ENCODE results near the gene CALN1.

Gene CALN1

DNA sequence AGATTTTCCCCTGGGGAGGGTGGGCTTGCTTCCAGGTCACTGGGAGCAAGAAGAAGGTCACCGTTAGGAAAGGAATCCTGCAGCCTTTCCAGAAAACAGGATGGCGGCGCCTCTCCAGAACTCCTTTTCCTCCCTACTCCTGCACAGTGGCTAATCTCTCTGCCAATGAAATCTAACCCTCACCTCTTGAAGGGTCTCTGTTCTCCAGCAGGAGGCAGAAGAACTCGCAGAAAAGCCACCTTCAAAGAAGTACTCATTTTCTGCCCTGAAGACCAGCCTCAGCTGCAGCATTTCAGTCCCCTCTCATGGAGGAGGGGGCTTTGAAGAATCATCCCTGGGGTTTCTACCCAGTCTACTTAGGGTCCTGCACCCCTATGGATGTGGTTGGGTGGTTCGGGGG, 626.9 kb downstream of the CALN1 start:
- DNase-seq (ENCODE audit: low spot score), result no peak

DNA sequence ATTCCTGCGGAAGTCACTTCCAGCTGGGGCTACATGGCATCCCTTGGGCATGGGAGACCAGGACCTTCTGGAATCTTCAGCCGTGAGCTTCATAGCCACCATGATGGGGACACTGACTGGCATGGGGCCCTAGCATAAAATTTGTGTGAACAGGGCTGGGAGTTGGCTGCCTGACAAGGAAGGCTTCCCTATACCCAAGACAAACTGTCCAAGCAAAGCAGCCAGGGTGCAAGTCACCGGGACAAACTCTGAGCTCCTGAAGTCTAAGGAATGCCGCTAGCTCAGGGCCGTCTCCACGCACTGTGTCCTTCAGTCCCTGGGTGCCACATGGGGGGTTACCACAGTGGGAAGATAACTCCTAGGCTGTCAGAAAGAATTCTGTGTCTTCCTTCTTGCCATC, 627.4 kb downstream of the CALN1 start:
- no peak for DNase-seq (ENCODE audit: low spot score)

DNA sequence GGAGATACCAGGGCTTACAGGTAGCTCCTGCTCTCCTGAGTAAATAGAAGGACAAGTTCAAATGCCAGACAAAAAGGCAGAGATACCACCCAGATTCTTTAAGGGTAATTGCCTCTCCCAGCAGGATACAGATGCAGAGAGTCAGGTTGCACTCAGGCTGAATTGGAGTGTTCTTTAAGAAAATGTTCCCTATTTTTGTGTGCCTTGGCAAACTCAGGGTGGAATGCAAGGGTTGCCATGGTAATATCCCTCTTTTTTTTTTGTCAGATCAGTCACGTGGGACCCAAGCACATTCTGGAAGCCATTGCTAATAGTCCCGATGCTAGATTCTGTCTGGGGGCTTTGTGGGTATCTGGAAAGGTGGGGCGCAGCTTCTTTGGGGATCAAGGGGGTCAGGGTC, 628.0 kb downstream of the CALN1 start:
- DNase-seq (ENCODE audit: low spot score), result no peak

DNA sequence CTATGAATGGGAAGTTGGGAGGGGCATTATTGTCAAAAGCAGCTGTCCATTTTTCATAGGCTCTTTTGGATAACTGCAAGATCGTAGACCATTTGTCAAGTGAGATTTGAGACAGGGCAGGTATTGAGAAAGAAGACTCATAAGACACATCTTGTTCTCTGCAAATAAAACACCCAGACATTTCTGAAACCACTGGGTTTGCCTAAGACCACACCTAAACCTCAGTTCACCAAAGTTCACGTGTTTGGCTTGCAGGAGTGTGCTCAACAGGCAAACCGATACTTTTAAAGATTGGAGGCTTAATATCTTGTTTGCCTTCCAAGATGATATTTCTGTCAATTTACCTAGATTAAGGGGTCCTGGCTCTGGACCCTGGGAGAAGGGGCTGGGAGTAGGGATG, 628.4 kb downstream of the CALN1 start:
- DNase-seq (ENCODE audit: low spot score), result no peak

DNA sequence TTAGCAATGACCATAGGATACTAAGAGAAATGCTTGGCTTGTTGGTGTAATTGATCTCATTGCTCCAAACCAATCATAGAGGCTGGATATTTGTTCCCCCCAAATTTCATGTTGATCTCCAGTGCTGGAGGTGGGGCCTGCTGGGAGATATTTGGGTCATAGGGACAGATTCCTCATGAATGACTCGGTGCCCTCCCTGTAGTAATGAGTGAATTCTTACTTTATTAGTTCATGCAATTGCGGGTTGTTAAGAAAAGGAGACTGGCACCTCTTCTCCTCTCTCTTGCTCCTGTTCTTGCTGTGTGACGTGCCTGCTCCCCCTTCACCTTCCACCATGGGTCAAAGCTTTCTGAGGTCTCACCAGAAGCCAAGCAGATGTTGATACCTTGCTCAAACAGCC, 630.1 kb downstream of the CALN1 start:
- no peak for DNase-seq (ENCODE audit: low spot score)

DNA sequence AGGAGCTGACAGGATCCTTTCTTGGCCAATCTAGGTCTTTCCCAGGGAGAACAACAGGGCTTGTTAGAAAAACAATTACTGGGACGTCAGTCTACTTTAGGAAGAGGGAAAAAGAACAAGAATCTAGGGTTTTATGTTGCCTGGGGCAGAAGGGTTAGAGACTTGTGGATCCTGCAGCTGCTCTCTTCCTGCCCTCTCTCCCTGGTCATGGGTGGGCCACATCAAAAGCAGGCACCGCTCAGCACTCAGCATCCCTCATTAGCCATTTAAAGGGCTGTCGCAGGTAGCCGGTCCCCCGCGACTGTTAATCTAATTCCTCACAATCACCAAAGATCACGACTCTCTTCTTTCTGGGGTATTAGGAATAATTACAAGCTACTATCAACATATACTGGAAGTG, 631.9 kb downstream of the CALN1 start:
- DNase-seq (ENCODE audit: low spot score), result no peak

DNA sequence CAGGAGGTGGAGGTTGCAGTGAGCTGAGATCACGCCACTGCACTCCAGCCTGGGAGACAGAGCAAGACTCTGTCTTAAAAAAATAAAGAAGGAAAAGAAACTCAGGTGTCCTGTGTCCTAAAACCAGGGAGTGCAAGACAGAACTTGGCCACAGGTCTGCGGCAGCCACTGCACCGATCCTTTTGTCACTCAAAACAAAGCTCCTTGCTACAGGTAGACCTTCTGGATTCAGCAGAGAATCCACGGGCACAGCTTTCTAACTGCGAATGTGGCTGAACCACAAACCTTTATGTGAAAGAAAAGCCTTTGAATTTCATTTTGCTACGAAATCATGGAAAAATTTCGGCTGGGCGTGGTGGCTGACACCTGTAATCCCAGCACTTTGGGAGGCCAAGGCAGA, 634.9 kb downstream of the CALN1 start:
- DNase-seq (ENCODE audit: low spot score), result no peak

DNA sequence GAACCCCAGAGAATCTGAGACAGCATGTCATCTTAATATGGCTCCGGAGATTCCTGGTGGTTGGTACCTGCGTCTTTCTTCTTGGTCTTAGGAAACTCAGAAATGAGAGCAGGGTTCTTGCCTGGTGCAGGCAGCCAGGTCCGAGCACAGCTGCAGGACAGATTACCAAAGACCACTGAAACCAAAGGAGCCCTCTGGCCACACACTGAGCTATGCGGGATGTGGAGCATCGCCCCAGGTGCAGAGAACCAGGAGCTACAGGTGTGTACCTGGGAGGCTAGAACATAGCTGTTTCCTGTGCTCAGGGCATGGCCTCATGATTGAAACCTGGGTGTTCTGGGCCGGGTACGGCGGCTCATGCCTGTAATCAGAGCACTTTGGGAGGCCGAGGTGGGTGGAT, 635.4 kb downstream of the CALN1 start:
- no peak for DNase-seq (ENCODE audit: low spot score)

DNA sequence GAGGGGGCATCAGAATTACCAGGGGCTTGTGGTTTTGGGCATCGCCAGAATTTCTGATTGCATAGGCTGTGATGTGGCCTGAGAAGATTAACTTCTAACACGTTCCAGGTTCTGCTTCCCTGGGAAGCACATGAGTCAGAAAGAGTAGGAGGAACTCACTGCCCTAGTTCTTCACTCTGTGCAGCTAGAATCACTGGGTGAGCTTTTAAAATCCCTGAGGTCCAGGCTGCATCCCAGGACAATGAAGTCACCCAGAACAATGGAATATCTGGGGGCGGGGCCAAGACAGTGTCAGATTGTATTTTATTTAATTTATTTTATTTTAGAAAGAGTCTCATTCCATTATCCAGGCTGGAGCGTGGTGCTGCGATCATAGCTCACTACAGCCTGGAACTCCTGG, 636.5 kb downstream of the CALN1 start:
- DNase-seq (ENCODE audit: low spot score), result no peak

DNA sequence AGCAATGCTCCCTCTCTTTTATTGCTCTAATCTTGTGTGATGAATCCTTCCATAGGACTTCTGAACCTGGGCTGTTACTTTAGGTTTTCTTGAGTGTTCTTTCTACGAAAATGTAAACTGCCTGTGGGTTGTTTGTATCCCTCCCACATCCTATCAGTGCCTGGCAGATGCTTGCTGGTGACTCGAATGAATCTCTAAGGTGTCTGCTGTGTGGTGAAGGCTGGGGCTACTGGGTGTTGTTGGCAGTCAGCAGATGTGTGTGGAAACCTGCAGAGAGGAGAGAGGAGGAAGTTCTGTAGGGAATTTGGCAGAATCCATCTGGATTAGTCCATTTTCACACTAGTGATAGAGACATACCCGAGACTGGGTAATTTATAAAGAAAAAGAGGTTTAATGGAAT, 639.4 kb downstream of the CALN1 start:
- no peak for DNase-seq (ENCODE audit: low spot score)

DNA sequence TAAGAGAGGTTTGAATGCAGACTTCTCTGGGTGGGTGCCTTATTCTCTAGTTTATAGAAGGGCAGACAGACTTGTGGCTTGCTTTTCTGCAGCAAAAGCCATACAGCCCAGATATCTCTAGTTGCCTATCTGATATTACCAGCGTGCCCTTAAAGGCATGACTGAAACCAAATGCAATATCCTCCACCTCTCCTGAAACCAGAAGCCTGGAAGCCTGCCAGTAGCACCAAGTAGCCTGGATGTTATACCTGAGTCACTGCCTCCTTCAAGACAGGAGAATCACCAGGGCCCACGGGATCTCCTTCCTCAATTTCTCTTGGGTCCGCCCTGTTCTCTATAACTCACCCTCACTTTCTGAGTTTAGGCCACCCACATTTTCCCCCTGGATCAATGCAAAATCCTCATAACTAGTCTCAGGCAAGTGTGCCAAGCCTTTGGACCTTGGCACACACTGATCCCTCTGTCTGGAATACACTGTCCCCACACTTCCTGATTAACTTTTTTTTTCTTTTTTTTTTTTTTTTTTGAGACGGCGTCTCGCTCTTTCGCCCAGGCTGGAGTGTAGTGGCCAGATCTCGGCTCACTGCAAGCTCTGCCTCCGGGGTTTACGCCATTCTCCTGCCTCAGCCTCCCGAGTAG, 641.8 kb downstream of the CALN1 start:
- no peak for DNase-seq (ENCODE audit: low spot score)

DNA sequence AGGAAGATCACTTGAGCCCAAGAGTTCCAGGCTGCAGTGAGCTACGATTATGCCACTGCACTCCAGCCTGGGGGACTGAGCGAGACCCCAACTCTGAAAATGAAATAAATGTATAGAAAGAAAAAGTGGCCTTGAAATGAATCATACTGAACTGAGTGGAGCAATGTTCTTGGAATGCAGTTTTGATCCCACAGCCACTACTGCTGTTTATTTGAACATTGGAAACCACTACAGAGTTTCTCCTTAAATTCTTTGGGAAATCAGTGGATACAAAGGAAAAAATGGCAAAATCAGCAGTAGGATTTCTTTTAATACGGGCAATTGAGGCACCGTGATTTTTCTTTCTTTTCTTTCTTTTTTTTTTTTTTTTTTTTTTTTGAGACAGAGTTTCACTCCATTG, 642.8 kb downstream of the CALN1 start:
- no peak for DNase-seq (ENCODE audit: low spot score)

DNA sequence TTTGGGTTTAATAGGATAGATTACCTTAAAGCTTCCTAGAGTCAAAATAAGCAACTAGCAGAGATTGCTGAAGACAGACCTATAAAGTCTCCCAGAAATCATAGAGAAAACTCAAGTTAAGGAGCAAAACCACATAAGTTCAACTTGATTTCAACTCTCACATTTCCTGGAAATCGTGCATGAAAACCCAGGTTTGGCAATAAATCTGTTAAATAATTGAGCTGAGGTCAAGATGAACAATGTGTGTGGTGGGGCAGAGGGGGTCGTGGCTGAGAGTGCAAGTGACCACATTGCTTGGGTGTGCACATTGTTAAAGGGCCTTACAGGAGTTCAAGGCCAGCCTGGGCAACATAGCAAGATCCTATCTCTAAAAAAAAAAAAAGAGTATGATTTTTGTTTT, 643.7 kb downstream of the CALN1 start:
- DNase-seq (ENCODE audit: low spot score), result no peak

DNA sequence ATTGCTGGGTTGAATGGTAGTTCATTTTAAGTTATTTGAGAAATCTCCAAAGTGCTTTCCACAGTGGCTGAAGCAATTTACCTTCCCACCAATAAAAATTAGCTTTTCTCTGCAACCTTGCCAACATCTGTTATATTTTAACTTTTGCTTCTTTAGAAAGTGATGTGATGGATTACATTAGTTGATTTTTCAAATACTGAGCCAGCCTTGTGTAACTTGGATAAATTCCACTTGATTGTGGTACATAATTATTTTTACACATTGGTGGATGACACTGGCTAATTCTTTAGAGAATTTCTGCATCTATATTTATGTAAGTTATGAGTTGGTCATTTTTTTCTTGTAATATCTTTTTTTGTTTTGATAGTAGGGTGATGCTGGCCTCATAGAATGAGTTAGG, 646.1 kb downstream of the CALN1 start:
- no peak for DNase-seq (ENCODE audit: low spot score)

DNA sequence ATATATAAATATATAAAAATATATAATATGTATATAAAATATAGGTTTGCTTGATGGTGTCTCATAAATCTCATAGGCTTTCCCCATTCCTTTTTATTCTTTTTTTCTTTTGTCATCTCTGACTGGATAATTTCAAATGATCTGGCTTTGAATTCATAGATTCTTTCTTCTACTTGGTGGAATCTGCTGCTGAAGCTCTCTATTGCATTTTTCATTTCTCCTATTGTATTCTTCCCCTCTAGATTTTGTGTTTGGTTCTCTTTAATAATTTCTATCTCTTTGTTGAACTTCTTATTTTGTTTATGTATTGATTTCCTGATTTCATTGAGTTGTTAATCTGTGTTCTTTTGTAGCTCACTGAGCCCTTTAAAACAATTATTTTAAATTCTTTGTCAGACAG, 650.8 kb downstream of the CALN1 start:
- no peak for DNase-seq (ENCODE audit: low spot score)

DNA sequence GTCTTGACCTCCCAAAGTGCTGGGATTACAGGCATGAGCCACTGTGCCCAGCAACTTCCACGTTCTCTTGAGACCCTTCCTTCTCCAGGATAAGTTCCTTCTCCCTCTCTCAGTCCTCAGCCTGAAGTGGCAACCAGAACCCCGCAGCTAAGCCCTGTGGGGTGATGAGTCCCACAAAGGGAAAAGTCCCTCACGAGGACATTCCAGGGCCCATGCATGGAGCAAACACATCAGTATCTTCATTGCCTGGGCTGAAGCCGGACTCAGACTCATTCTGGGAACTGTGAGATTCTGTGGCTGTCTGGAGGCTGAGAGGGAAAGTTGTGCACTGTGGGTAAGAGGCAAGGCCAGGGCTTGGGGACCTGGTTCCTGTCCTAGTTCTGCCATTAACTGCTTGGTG, 657.3 kb downstream of the CALN1 start:
- no peak for DNase-seq (ENCODE audit: low spot score)

DNA sequence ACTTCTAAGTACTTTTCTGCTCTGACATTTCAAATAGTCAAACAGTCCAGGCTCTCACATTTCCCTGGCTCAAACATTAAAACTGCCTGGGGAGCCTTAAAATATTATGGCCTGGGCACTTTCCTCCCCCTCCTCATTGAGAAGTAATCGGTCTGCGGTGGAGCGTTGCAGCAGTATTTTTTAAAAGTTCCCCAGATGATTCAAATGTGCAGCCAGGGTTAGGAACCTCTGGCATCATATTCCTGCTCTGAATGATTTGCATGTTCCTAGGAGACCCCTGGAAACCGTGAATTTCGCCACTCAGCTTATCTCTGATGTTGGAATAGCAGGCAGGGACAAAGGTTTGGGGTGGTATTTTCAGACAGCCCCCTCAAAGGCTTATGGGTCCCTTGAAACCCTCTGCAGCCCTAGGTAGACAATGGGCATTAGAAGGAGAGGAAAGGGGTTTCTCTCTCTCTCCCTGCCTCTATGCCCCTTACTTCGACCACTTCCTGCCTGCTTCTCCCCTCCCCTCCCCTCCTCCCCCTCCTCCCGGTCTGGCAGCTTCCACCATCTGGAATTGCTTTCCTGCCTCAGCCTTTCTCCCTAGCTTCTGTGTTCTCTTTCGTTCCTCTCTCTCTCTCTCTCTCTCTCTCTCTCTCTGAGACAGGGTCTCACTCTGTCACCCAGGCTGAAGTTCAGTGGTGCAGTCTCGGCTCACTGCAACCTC, 658.0 kb downstream of the CALN1 start:
- no peak for DNase-seq (ENCODE audit: low spot score)

DNA sequence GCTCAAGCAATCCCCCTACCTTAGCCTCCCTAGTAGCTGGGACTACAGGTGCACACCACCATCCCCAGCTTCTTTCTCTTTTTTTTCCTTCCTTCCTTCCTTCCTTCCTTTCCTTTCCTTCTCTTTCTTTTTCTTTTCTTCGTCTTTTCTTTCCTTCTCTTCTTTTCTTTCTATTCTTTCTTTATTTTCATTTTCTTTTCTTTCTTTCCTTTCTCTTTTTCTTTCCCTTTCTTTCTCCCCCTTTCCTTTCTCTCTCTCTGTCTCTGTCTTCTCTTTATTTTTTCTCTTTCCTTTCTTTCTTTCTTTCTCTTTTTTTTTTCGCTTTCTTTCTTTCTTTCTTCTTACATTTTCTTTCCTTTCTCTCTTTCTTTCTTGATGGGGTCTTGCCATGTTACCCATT, 658.9 kb downstream of the CALN1 start:
- DNase-seq (ENCODE audit: low spot score), result no peak

DNA sequence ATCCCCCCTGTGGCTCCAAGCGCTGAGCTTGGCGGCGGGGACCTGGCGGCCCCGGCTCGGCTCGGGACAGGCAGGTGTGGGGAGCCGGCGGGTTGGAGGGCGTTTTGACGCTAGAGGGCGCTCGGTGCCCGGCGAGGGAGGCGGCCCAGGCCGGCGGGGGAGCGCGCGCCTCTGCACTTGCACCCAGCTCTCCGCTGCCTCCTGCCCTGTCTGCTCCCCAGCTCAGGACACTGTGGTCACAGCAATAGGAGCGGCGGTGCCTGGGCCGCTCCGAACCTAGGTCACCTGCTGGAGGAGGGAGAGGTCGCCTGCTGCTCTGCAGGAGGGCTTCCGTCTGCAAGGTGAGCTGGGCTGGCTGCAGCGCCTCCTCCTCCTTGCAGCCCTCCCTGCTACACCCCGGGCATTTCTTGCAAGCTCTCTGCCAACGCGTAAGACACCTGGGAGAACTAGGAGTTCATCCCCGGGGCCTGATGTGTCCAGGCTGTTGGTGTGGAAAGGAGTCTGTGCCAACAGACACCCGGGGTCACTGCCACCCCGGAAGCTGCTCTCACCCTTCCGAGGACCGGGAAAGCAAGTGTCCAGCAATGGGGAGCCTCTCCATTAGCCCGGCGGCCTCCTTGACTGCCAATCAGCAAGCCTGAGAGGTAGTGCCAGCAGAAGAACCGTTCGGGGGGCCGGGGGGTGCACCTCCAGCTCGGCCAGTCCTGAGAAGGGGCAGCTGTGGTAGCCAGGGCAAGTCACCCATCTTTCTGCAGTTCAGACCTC, 659.8 kb downstream of the CALN1 start:
- DNase-seq (ENCODE audit: low spot score), result no peak

DNA sequence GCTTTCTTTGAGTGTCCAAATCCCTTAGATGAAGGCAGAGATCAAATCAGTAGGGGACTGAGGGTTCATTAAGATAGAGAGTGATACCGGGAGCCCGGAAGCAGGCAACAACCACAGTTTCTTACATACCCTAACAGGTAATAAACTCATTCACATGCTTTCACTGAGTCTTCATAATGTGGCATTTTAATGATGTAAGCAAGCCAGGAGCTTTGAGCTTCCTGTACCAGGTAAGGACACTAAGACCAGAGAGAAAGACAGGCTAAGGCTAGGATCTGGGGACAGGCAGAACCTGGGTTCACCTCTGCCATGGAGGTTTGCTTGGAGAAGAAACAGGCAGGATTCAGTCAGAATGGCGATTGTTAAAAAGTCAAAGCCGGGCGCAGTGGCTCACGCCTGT, 661.8 kb downstream of the CALN1 start:
- no peak for DNase-seq (ENCODE audit: low spot score)

DNA sequence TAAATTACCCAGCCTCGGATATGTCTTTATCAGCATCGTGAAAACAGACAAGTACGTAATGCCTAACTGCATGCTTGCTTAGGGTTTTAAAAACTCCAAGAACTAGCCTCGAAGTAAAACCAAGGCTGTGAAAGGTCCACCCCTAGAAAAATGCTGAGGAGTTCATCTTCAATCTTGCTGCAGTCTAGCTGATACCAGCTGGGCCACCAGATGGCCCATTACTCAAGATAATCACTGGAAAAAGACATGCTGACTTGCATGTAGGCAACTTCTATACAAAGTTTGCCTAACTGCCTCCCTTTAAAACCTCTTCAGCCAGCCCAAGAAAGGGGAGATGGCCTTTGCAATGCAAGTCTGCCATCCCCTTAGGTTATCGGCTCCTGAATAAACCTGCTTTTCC, 666.1 kb downstream of the CALN1 start:
- no peak for DNase-seq (ENCODE audit: low spot score)

DNA sequence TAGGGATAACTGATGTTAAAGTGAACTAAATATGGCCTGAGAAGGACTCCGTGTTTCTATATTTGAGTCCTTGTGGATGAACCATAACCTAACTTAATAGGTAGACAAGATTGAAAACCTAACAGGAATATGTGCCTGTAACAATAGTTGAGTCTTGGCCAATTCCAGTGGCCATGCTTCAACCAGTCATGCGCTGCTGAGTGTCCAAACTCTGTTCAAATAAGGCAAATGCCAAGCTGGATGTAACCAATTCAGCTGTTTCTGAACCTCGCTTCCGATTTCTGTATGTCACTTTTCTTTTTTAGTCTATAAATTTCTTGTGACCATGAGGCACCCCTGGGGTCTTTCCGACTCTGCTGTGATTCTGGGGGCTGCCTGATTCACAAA, 672.0 kb downstream of the CALN1 start:
- no peak for DNase-seq (ENCODE audit: low spot score)

DNA sequence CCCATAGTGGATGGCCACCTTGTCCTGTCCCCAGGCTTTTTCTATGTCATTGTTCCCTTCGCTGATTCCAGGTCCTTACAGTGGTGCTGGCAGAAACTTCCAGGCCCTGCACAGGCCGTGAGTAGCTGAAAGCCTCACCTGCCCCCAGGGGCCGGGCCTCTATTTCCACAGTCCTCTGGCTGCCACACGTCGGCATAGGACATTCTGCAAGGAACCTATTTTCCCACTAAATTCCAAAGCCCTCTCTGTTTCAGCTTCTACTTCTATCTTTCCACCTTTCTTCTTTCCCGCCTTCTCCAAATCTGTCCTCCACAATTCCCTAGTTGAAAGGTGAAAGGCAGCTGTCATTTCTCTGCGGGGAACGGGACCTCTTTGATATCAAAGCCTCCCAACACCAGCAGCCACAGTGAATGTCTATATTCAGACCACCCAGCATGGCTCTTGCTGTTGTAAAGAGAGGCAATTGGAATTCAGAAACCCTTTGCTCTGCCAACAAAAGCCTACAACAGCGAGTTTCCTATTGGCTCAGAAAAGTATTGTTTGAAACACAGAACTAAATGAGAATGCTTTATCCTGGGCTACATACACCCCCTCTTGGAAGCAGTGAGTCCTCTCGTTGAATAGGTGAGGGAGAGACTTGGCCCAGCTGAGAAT, 672.5 kb downstream of the CALN1 start:
- DNase-seq (ENCODE audit: low spot score), result no peak
